KOPT-K1 (cell line): ENCODE results near the gene TIMM23B.
A peak's percentile ranks its signal among the peaks of the same experiment; 100 is the strongest.
"Not testable (repeated sequence)": the region's sequence is repeated elsewhere in the genome, so short reads cannot be mapped to it uniquely, and the experiment has no call there.

Experiments
- H3K27ac ChIP-seq: fragments of 200-600 bp; sonication (generic); 2 replicates; pipeline ENCODE4 v1.5.1; 2016; ENCODE audit warnings: antibody characterized with exemption, mild to moderate bottlenecking, low read depth, low read length; ENCODE audit not compliant: poor library complexity, severe bottlenecking
- H3K36me3 ChIP-seq: fragments of 200-600 bp; sonication (generic); 2 replicates; pipeline ENCODE4 v1.5.1; 2017; ENCODE audit warnings: antibody characterized with exemption, mild to moderate bottlenecking, low read length, moderate library complexity; ENCODE audit not compliant: insufficient read depth
- H3K9me3 ChIP-seq: fragments of 200-600 bp; sonication (generic); 2 replicates; pipeline ENCODE4 v1.5.1; 2017; ENCODE audit warnings: antibody characterized with exemption, low read length, mild to moderate bottlenecking; ENCODE audit not compliant: insufficient read depth, poor library complexity, severe bottlenecking

The TIMM23B gene, protein sequence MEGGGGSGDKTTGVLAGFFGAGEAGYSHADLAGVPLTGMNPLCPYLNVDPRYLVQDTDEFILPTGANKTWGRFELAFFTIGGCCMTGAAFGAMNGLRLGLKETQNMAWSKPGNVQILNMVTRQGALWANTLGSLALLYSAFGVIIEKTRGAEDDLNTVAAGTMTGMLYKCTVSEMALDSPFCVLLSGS

DNA sequence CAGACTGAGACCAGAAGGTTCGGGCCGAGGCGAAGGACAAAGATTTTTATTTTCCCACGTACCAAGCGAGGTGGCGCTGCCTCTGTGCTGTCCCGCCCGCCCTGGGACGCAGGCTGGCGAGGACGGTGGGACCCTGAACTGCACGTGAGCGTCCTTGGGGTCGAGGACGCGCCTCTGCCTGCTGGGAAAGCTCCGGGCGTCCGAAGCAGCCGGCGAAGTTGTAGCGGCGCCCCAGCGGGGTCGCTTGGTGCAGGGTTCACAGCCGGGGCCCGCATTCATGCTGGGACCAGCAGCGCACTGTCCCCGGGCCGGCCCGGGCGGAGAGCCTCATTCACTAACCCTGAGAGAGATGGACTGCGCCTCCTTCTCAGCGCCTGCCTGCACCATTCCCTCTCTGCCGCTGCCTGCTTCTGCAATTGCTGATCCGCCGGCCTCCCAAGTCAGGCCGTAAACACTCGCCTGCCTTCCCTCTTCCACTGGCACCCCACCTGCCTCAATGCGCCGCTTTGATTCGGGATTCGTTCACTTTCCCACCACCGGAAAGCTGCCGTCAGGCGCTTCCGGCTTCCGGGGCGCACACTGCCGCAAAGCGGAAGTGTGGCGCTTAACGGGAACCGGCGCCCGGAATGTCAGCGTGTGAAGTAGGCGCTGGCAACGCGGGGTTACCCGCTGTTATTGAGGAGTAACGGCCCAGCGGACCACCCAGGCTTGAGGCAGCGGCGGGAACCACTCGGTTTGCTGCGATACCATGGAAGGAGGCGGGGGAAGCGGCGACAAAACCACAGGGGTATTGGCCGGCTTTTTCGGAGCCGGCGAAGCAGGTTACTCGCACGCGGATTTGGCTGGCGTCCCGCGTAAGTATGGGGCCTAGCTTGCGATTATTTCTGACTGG, at the start of gene TIMM23B, which contains the start of gene PARG:
Gene TIMM23B, plus strand, starts transcription at position 607 of the 892 bp plus-strand sequence. Its CDS starts 142 bp downstream, at position 749.
Gene PARG, minus strand, starts transcription at position 581 of the 892 bp plus-strand sequence. Its CDS starts 302 bp downstream, at position 279.
- H3K27ac ChIP-seq: peak within 1 kb of the TSS; percentile 77
- not testable (repeated sequence) for H3K9me3 ChIP-seq
- H3K36me3 ChIP-seq: peaks cover 16% of the 10 kb centered on the region

GRCh38 chr10:49899999-49900398, 41.9 kb upstream of the TIMM23B start:
- not testable (repeated sequence) for H3K27ac ChIP-seq, H3K36me3 ChIP-seq
- peaks cover 12% of the 10 kb centered on the region for H3K9me3 ChIP-seq

GRCh38 chr10:49900406-49900805, 41.4 kb upstream of the TIMM23B start:
- not testable (repeated sequence) for H3K27ac ChIP-seq, H3K36me3 ChIP-seq, H3K9me3 ChIP-seq

DNA sequence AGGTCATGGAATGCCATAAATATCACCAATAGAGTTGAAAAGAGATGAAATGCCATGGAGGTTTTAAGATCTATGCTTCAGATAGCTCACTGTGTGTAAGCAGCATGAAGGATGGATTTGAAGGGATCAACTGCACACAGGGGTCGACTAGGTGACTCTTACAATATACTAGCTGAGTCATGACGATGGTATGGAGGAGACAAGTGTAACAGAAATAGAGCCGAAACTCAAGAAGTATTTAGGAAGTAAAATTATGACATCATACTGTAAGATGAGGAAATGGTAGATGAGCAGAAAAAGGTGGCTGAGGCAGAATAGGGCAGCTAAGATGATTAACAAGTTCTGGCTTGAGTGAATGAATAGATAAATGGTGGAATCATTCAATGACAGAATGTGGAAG, 38.0 kb upstream of the TIMM23B start:
- not testable (repeated sequence) for H3K36me3 ChIP-seq, H3K9me3 ChIP-seq, H3K27ac ChIP-seq

DNA sequence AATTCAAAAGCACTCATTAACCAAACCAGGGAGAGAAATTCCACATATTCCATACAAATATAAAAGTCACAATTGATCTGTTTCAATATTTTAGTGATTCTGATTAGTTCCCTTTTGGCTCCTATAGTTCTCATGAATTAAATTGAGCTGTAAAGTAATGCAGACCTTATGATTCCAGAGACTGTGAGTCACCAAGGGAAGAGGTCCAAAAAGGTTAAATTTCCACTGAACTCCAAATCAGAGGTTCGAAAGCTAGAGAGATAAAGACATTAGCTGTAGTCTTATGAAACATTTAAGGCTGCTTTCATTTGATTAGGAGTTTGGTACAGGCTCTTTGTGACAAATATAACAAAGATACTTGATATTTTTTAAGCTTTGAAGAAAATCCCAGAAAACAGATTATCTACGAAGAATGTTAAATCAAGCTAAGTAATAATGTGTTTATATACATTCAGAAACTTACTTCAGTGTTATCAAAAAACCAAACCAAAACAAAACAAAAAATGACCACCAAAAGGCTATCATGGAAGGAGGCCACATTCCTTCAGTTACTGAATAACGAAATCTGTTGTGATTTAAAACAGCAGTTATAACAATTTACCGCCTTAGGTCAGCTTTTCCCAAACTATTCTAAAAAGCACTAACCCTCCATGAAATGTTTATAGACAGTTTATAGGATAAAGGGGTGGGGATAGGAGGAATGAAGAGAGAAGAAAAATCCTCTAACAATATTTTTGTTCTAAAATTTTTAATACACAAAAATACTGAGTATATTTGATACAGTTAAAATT, 33.4 kb upstream of the TIMM23B start:
- peaks cover 11% of the 10 kb centered on the region; the same call in 1 of the 2 replicates for H3K36me3 ChIP-seq
- H3K27ac ChIP-seq, H3K9me3 ChIP-seq: not testable (repeated sequence)

DNA sequence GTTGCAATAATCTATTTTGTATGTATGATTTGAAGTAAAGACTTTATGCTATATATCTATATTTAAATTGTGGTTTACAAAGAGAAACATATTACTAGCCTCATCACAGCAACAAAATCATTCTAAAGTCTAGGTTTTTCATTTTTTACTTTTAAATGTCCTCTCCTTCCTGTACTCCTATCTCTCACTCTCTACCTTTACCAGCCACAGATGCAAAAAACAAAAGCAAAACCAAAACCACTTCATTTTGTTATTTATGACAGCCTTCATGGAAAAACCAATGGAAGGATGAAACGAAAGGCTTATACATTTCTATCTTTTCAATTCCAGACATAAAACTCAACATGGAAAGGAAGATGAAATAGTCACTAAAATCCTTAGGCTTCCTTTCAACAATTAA, 31.6 kb upstream of the TIMM23B start:
- not testable (repeated sequence) for H3K27ac ChIP-seq, H3K9me3 ChIP-seq
- H3K36me3 ChIP-seq: peaks cover 23% of the 10 kb centered on the region

DNA sequence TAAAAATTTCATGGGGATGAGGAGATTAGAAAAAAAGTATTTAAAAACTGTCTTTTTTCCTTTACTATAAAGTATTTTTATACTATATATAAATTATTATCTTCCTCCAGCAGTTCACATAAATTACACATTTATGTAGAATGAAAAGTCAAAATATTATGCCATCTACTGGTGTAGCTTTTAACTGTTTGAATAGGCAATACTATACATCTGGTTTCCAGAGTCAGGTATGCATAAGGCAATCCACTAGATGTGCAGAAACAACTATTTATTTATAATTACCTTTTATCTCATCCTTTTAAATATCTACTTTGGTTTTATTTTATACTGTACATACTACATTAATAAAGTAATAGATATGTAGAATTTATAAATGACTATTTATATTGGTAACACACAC, 25.4 kb upstream of the TIMM23B start:
- H3K9me3 ChIP-seq, H3K27ac ChIP-seq: not testable (repeated sequence)
- peaks cover 32% of the 10 kb centered on the region for H3K36me3 ChIP-seq

GRCh38 chr10:49917927-49918326, 23.9 kb upstream of the TIMM23B start:
- H3K9me3 ChIP-seq, H3K27ac ChIP-seq: not testable (repeated sequence)
- peaks cover 33% of the 10 kb centered on the region for H3K36me3 ChIP-seq

DNA sequence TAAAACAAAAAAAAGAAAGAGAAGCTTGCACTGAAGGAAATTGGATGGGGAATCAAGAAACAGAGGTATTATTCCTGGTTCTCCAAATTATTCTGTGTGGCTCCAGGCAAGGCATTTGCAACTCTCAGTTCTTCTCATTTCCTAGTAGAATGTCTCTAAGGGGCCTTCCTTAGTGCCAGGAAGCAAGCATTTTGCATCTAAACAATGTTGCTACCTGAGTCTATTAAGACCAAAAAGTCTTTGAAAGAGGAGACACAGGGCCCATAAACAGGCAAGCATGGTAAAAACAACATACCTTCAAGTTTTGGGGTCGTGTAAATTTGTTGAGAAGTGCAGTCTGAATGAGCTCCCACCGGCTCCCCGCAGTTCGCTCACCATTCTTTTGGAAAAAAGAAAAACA, 19.8 kb upstream of the TIMM23B start:
- not testable (repeated sequence) for H3K27ac ChIP-seq, H3K9me3 ChIP-seq
- peaks cover 27% of the 10 kb centered on the region for H3K36me3 ChIP-seq

DNA sequence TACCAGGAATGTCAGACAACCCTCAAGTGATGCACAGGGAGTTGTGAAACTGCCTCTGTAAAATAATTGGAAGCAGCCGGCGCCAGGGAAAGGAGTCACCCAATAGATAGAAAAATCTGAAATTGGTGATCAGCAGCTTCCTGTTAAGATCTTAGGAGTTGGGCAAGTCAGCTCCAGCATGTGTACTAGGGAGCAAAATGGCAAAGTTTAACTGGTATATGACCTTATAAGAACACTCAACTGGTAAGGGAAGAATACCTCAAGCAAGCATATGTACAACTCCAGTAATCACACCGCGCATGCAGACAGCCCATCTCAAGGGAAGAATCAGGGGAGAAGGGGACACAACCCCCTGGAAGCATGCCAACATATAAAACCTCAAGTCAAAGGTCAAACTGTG, 18.3 kb upstream of the TIMM23B start:
- not testable (repeated sequence) for H3K9me3 ChIP-seq, H3K27ac ChIP-seq
- H3K36me3 ChIP-seq: peaks cover 34% of the 10 kb centered on the region

- not testable (repeated sequence) for H3K9me3 ChIP-seq
Measured at GRCh38 chr10:49931276-49931675, 10.6 kb upstream of the TIMM23B start.

DNA sequence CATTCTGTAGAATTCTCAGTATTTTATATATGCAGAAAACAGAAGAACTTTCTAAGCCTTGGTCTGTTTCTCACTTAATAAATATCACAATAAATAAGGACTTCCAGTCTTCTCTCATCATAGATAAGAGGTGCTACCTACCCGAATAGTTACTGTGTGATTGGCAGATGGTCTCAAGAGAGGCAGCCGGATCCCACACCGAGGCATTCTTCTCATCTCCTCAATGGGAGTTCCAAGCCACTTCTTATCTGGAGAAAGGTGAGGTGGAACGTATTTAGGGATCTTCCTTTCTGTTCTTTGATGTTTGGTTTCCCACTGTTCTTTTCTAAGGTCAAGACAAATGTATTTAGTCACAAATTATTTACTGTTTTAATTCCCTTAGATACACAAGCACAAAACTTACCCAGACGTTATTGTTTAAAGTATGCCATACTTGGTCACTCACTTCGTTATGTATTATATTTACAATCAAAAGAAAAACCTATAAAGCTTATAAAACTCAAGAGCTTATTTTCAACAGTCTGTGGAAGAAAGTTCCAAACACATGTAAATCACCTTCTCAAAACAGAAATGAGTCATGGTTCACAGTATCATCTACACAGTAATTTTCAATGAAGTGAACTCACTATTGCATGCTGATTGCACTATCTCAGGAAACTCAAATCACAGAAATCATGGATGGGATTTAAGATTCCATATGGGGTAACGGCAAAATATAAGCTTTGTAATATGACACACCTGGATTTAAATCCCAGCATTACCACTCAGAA, 9.7 kb upstream of the TIMM23B start:
- H3K36me3 ChIP-seq: peaks cover 24% of the 10 kb centered on the region
- not testable (repeated sequence) for H3K27ac ChIP-seq, H3K9me3 ChIP-seq

More at GRCh38 chr10:49931276-49931675, 10.6 kb upstream of the TIMM23B start:
- H3K27ac ChIP-seq: not testable (repeated sequence)
- peaks cover 29% of the 10 kb centered on the region for H3K36me3 ChIP-seq

- peaks cover 20% of the 10 kb centered on the region for H3K36me3 ChIP-seq
- H3K9me3 ChIP-seq: not testable (repeated sequence)
- H3K27ac ChIP-seq: peak overlapping the region; percentile 77
Measured at GRCh38 chr10:49942339-49942705, 469 bp downstream of the TIMM23B start.

DNA sequence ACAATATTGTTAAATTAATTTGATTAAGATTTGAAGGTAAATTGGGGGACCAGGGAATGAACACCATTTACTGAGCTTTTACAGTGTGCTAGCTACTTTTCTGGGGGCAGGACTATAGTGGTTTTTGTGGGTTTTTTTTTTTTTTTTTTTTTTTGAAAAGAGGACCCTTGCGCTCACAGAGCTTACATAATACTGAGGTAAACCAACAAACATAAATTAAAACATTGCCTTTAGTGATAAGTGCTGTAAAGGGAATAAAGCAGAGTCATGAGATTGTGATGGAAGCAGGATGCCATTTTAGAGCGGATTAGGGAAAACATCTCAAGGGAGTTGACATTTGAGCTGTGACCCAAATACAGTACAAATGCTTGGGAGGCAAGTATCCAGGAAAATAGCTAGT, 1.8 kb downstream of the TIMM23B start:
- not testable (repeated sequence) for H3K27ac ChIP-seq
- peaks cover 25% of the 10 kb centered on the region for H3K36me3 ChIP-seq

More for the DNA sequence above, 1.8 kb downstream of the TIMM23B start:
- H3K9me3 ChIP-seq: not testable (repeated sequence)
